HG03565 (cell line): Measurements from ENCODE around the gene PARP8.
"Not testable (repeated sequence)": the region's sequence is repeated elsewhere in the genome, so short reads cannot be mapped to it uniquely, and the experiment has no call there.

Experiments used
- ATAC-seq: cut with Tn5 transposase; IDR thresholded peaks from one replicate; pipeline ENCODE4 v1.9.1; 2021; ENCODE audit warnings: mild to moderate bottlenecking, moderate library complexity; ENCODE audit not compliant: unreplicated experiment

Gene PARP8, protein sequence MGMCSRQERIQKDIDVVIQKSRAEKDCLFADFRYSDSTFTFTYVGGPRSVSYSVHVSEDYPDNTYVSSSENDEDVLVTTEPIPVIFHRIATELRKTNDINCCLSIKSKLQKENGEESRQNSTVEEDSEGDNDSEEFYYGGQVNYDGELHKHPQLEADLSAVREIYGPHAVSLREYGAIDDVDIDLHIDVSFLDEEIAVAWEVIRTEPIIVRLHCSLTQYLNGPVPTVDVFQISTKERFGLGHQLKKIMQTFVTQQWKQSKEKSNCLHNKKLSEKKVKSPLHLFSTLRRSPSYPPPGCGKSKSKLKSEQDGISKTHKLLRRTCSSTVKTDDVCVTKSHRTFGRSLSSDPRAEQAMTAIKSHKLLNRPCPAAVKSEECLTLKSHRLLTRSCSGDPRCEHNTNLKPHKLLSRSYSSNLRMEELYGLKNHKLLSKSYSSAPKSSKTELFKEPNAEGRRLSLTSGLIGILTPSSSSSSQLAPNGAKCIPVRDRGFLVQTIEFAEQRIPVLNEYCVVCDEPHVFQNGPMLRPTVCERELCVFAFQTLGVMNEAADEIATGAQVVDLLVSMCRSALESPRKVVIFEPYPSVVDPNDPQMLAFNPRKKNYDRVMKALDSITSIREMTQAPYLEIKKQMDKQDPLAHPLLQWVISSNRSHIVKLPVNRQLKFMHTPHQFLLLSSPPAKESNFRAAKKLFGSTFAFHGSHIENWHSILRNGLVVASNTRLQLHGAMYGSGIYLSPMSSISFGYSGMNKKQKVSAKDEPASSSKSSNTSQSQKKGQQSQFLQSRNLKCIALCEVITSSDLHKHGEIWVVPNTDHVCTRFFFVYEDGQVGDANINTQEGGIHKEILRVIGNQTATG

GRCh38 chr5:50666261-50667022, at the start of gene PARP8:
PARP8 (plus strand) TSS chr5:50666637; CDS start chr5:50667096, 459 bp downstream.
- ATAC-seq = peak; percentile 30

GRCh38 chr5:50623666-50624065, 42.8 kb upstream of the PARP8 start:
- no peak for ATAC-seq

DNA sequence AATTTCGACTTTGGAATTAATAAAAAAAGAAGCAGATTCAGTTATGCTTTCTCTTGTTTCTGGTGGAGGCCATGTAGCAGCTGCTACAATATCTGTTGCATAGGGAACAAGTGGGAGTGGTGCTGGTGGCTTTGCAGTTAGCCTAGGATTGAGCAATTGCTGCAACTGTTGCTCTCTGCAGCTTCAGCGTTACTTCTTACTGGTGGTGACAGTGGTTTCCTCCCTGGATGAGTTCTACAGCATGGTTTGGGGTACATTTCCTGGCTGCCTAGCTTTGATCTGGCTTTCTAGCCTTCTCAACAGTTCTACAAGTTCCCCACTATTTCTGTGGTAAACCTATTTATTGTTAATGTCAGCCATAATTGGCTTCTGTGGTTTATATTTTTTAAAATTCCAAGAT, 31.6 kb upstream of the PARP8 start:
- not testable (repeated sequence) for ATAC-seq

DNA sequence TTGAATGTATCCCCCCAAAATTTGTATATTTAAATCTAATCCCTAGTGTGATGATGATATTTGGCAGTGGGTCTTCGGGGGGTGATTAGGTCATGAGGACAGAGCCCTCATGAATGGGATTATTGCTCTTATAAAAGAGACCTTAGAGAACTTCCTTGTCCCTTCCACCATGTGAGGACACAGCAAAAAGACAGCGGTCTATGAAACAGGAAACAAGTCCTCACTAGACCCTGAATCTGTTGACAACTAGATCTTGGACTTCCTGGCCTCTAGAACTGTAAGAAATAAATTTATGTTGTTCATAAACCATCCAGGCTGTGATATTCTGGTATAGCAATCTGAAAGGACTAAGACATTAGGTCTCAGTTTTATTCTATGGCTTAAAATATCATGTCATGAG, 28.9 kb upstream of the PARP8 start:
- ATAC-seq = not testable (repeated sequence)

GRCh38 chr5:50646591-50646990, 19.8 kb upstream of the PARP8 start:
- ATAC-seq = no peak

GRCh38 chr5:50647726-50648125, 18.7 kb upstream of the PARP8 start:
- no peak for ATAC-seq

DNA sequence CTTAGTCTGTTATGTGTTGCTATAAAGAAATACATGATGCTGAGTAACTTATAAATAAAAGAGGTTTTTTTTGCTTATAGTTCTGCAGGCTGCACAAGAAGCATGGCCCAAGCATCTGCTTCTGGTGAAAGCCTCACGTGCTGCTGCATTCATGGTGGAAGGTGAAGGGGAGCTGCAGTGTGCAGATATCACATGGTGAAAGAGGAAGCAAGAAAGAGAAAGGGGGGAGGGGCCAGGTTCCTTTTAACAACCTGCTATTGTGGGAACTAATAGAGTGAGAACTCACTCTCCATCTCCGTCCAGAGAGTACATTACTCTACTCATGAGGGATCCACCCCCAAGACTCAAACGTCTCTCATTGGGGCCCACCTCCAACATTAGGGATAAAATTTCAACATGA, 12.5 kb upstream of the PARP8 start:
- ATAC-seq = peak; percentile 92

- ATAC-seq = no peak
Measured at GRCh38 chr5:50655067-50655809, 11.2 kb upstream of the PARP8 start.

GRCh38 chr5:50655810-50656205, 10.6 kb upstream of the PARP8 start:
- ATAC-seq = no peak

GRCh38 chr5:50657044-50657443, 9.4 kb upstream of the PARP8 start:
- no peak for ATAC-seq

DNA sequence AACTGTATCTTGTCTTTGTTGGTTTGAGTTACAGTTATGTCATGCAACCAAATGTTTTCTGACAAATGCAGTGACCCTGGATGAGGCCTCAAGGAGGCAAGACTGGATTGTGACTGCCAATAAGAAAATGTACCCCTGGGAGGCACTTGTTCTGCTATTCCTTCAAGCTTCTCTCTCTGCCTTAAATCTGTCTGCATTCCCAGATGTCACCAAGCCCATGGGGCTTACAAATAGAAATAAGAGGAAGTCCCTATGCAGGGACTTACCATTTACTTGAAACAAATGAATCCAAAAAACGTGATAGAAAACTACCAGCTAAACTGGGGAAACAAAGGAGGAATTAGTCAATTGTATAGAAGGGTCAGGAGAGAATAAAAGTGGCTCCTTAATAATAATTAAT, 8.2 kb upstream of the PARP8 start:
- no peak for ATAC-seq

GRCh38 chr5:50663636-50664035, 2.8 kb upstream of the PARP8 start:
- ATAC-seq = no peak

DNA sequence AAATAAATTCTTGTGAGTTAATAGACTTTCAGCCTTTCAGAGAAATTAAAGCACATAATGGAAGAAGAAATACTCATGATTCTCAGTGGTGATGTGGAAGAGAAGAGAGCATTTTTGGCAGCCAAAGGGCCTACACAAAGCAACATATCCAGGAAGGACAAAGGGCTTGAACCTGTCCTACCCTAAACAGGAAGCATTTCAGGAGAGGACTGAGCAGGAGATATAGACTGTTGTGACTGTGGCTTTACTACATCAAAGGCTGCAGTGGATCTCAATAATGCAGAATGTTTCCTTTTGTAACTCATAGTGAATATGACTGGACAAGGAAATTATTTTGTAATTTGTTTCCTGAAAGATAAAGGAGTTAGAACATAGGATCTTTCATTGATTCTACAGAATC, 1.3 kb upstream of the PARP8 start:
- ATAC-seq = no peak

DNA sequence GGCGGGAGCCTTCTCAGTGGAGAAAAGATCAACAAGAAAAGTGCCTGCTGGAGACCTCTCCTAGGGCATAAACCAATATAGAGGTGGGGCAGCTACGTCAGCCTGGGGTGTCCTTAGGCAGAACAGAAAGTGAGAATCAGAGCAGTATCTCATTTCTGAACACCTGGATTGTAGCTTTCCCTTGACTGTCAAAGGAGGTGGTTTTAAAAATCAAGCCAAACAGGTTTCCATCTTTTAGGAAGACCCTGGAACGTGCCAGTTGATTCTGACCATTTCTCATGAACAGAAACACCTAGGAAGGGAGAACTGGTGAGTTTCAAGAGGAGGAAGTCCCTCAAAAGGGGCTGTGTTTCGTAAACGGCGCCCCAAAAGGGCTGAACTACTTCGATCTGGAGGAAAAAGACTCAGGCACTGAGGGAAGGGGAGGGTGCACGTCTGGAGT, 655 bp upstream of the PARP8 start:
- ATAC-seq = not testable (repeated sequence)

- ATAC-seq = peak; percentile 31
Measured at GRCh38 chr5:50667023-50667652, 701 bp downstream of the PARP8 start.

DNA sequence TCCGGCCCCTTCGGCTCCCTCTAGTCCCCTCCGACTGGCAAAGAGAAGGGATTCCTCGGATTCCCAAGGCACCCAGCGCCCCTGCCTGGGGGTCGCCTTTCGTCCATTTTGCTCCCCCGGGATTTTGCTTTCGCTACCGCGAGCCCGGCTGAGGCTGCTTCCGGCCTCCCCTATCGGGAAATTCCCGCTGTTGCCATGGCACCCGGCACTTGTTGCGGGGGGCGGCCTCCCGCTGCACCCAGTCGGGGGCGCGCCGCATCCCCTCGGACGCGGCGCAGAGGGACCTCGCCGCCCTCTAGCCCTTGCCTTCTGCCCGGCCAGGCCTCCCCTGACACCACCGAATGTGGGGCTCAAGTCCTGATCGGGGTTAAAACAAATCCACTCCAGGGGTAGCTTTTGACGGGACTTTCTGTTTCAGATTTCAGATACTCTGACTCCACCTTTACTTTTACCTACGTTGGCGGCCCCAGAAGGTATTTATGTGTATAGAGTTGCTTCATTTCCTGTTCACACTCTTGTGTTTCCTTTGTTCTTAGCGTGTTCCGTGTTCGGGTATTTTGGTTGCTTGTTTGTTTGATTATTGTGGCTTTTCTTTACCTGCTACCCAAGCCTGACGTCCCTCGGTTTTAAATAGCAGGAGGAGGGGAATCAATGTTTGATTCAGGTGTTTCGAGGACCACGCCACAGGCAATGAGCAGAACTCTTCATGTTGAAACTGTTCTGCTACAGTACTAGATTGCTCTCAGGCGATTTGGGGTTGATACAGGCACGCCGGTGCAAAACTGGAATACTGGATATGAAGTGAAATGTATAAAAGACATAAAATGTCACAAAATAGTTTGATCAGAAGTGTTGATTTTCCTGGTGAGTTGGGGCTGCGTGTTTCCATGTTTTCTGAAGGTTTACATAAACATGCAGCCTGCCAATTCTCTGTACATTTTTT, 1.5 kb downstream of the PARP8 start:
- peak; percentile 84 for ATAC-seq

GRCh38 chr5:50668636-50669035, 2.2 kb downstream of the PARP8 start:
- not testable (repeated sequence) for ATAC-seq

- ATAC-seq = no peak
Measured at GRCh38 chr5:50672663-50673062, 6.2 kb downstream of the PARP8 start.

GRCh38 chr5:50673444-50673843, 7.0 kb downstream of the PARP8 start:
- ATAC-seq = not testable (repeated sequence)
